GM18951 (cell line): ENCODE measurements around the gene PALD1.

Experiments used
- POLR2A ChIP-seq: IDR thresholded peaks from 4 replicates; pipeline ENCODE4 v1.6.1; 2011; ENCODE audit warnings: mild to moderate bottlenecking; ENCODE audit not compliant: insufficient read length, insufficient read depth; ENCODE audit errors: extremely low read depth
- in situ Hi-C: fragments of 300-500 bp; cut with MboI; formaldehyde crosslinking; loops from one replicate; pipeline ENCODE4 v1.12.0; 2022; ENCODE audit warnings: low sequenced_read_pairs, mixed read lengths, inconsistent platforms; ENCODE audit not compliant: unreplicated experiment

Gene PALD1

GRCh38 chr10:70509757-70510147, 31.2 kb downstream of the PALD1 start:
- TF ChIP-seq POLR2A: no peak
- in situ Hi-C loops: no loop called here

DNA sequence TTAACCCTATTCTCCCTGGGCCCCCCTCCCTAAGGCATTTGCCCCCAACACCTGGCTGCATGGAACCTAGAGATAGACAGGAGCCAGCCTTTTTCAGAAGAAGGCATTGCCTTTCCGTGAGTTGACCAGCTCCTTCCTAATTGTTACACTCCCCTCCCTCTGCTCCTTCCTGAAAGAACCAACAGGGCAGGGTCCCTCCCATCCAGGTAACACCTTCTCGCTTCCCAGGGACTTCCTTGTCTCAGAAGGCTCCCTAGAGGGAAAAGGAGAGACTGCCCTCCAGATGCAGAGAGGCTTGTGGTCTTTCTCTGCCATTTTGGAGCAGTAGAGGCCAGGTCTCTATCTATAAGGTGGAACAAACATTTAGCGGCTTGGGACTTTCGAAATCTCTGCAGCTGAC, 31.9 kb downstream of the PALD1 start:
- no peak for TF ChIP-seq POLR2A
- in situ Hi-C loops: no loop called here

DNA sequence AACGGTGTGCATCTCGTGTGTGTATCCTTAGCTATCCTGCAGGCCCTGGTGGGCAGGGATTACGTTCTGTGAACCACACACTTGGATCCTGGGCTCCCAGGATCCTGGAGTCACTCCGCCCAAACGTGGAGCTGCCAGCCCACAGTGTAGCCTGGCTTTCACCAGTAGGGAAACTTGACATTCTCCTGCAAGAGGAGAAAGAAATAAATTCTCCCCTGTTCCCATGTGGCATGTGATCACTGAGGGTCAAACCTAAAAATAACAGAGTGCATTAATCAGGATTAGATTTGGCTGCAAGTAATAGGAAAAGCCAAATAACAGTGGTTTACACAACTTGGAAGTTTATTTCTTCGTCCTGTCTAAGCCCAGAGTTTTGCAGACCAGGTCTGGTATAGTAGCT, 32.3 kb downstream of the PALD1 start:
- TF ChIP-seq POLR2A: no peak
- in situ Hi-C loops: no loop called here

- TF ChIP-seq POLR2A: no peak
- in situ Hi-C loops: no loop called here
Measured at GRCh38 chr10:70512149-70512639, 33.6 kb downstream of the PALD1 start.

- in situ Hi-C loops: no loop called here
- TF ChIP-seq POLR2A: no peak
Measured at GRCh38 chr10:70513848-70514309, 35.3 kb downstream of the PALD1 start.

- no peak for TF ChIP-seq POLR2A
- in situ Hi-C loops: no loop called here
Measured at GRCh38 chr10:70514591-70514990, 36.0 kb downstream of the PALD1 start.

- in situ Hi-C loops: no loop called here
- TF ChIP-seq POLR2A: no peak
Measured at GRCh38 chr10:70515035-70515667, 36.6 kb downstream of the PALD1 start.

- TF ChIP-seq POLR2A: no peak
Measured at GRCh38 chr10:70518695-70519094, 40.1 kb downstream of the PALD1 start.

DNA sequence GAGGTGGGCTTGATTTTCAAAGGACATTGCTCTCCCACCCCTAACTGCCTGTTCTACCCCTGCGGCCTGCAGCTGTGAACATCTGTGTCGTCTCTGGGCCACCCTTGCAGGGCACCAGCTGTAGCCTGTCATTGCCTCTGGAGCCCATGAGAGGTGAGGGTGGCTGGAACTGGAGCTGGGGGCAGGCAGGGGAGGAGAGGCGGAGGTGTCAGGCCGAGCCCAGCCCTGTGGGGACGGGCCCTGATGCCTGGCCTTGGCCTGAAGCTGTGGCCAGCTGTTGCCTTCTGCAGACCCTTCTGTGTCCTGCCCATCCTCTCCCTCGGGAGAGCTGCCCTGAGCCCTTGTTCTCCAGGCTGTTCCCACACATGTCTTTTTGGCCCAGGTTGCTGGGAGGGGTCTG, 44.5 kb downstream of the PALD1 start:
- TF ChIP-seq POLR2A: no peak
- in situ Hi-C loops: no loop called here

More at GRCh38 chr10:70518695-70519094, 40.1 kb downstream of the PALD1 start:
- in situ Hi-C loops: no loop called here

GRCh38 chr10:70523549-70523948, 45.0 kb downstream of the PALD1 start:
- no peak for TF ChIP-seq POLR2A
- in situ Hi-C loops: no loop called here

DNA sequence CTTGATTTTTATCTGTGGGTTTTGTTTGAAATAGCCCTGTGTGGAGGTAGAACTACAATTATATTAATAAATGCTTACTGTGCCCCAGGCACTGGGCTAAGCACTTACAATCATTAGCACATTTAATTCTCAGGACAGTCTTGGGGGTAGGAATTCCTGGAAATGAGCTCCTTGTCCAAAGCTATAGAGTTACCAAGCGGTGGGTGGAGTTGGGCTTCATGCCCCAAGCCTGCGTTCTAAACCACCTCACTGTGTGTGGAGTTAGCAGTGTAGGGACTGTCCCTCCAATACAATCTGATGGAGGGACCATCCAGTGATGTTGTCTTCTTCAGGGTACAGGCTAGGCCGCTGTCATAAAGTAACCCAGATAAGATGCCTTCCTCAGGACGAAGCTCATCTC, 49.7 kb downstream of the PALD1 start:
- no peak for TF ChIP-seq POLR2A

DNA sequence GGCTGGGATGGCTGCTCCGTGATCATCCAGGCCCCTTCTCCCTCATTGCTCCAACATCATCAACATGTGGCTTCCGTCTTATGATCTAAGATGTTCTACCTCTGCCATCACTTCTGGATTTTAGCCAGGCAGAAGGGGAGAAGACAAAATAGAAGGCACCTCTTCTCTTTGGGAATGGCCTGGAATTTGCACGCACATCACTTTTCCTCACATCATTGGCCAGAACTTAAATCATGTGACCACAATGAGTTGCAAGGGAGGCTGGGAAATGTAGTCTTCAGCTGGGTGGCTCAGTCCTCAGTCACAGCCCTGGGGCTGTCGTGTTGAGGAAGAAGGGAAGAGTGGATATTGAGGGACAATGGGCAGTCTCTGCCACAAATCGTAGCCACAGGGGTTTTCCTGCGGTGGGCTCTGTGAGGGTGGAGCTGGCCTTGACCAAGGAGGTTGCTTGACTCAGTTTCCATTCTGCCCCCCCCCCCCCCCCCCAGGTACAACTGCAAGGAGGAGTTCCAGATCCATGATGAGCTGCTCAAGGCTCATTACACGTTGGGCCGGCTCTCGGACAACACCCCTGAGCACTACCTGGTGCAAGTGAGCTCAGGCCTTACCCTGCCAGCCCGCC, 50.3 kb downstream of the PALD1 start:
- TF ChIP-seq POLR2A: no peak
- in situ Hi-C loops: no loop called here

More for the DNA sequence above, 49.7 kb downstream of the PALD1 start:
- in situ Hi-C loops: no loop called here

DNA sequence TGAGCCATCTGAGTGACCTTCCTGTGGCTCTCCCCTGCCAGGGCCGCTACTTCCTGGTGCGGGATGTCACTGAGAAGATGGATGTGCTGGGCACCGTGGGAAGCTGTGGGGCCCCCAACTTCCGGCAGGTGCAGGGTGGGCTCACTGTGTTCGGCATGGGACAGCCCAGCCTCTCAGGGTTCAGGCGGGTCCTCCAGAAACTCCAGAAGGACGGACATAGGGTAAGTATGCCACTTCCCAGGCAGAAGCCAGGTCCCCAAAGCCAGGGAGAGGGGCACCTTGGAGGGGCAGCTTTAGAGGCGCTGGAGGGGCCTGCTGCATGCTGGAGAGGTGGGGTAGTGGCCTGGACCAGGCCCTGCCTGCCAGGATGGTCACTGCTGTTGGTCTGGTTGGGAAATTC, 51.3 kb downstream of the PALD1 start:
- no peak for TF ChIP-seq POLR2A
- in situ Hi-C loops: no loop called here

- no peak for TF ChIP-seq POLR2A
- in situ Hi-C loops: no loop called here
Measured at GRCh38 chr10:70530315-70530714, 51.7 kb downstream of the PALD1 start.
